Measurements from ENCODE around the gene SLC11A1.

DNA sequence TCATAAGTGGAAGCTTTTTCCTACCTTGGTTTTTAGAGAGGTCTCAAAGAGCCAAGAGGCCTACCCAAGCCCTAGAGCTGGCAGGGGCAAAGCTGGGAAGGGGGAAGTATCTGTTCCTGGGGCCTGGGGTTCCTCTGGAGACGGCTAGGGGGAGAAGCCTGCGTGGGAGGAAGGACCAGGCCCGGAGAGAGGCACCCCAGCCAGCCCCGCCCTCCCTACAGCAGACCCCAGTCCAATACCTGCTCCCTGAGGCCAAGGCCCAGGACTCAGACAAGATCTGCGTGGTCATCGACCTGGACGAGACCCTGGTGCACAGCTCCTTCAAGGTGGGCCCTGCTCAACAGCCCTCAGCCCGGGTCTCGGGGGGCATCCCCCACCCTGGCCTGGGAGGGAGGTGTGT lies 19.8 kb downstream of the SLC11A1 start:
- TF ChIP-seq, protein P1, sequence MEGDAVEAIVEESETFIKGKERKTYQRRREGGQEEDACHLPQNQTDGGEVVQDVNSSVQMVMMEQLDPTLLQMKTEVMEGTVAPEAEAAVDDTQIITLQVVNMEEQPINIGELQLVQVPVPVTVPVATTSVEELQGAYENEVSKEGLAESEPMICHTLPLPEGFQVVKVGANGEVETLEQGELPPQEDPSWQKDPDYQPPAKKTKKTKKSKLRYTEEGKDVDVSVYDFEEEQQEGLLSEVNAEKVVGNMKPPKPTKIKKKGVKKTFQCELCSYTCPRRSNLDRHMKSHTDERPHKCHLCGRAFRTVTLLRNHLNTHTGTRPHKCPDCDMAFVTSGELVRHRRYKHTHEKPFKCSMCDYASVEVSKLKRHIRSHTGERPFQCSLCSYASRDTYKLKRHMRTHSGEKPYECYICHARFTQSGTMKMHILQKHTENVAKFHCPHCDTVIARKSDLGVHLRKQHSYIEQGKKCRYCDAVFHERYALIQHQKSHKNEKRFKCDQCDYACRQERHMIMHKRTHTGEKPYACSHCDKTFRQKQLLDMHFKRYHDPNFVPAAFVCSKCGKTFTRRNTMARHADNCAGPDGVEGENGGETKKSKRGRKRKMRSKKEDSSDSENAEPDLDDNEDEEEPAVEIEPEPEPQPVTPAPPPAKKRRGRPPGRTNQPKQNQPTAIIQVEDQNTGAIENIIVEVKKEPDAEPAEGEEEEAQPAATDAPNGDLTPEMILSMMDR (IDR thresholded peaks at IDR 0.05), result no peak
- TF ChIP-seq POLR2AphosphoS5 (IDR thresholded peaks at IDR 0.05) (no peak), POLR2A (IDR thresholded peaks at IDR 0.05) (no peak)

Data from stomach (tissue), 4 donors.